ENCODE data around the gene PIK3IP1. TPM values are rescaled to one million over a fixed set of nuclear protein-coding genes. Genes with fewer than 3 reads are reported as not detected.

Gene PIK3IP1
- total and polyA plus RNA-seq, 8 donors: 3.5 to 53.0 (median 8.1) TPM

GRCh38 chr22:31284281-31285155, 7.8 kb downstream of the PIK3IP1 start:
- peak overlapping the region; percentile 70 to 97 (median 95) for H3K27ac ChIP-seq
- no peak for TF ChIP-seq POLR2A (IDR thresholded peaks at IDR 0.05)
- TF ChIP-seq EP300 (IDR thresholded peaks at IDR 0.05): no peak
- TF ChIP-seq CTCF (IDR thresholded peaks at IDR 0.05): no peak
- TF ChIP-seq POLR2AphosphoS5 (IDR thresholded peaks at IDR 0.05): no peak
- no peaks in the 10 kb centered on the region for H3K27me3 ChIP-seq
- intact Hi-C loops (cut with DNase I; ENCODE audit: low total_unique reads): no loop called here
- peaks cover 66 to 97% (median 94%) of the 10 kb centered on the region in 4 donors for H3K36me3 ChIP-seq
- no peaks in the 10 kb centered on the region for H3K9me3 ChIP-seq
- DNase-seq: peak in 1 of 2 donors; percentile 61
- 17 to 48% (median 25%) methylated on average over 2 to 3 of the region's 3 CpGs for WGBS, 5 donors
- H3K4me3 ChIP-seq: no peak overlapping the region
- H3K4me1 ChIP-seq: peaks cover 33 to 94% (median 59%) of the 10 kb centered on the region in 4 donors

- no peak for DNase-seq
- Histone ChIP-seq H3K9me3 (no peaks in the 10 kb centered on the region), H3K36me3 (peaks cover 60 to 97% (median 94%) of the 10 kb centered on the region in 4 donors), H3K27ac (peak overlapping the region in 3 of 5 donors; percentile 34 to 95 (median 50)), H3K27me3 (no peaks in the 10 kb centered on the region), H3K4me1 (peaks cover 36 to 94% (median 58%) of the 10 kb centered on the region in 4 donors), H3K4me3 (no peak overlapping the region)
- TF ChIP-seq POLR2A (IDR thresholded peaks at IDR 0.05) (no peak), EP300 (IDR thresholded peaks at IDR 0.05) (no peak), CTCF (IDR thresholded peaks at IDR 0.05) (no peak)
- intact Hi-C loops (cut with DNase I; ENCODE audit: low total_unique reads): no loop called here
- WGBS, 5 donors: 73 to 83% (median 79%) methylated on average over 7 to 8 of the region's 8 CpGs
Measured at GRCh38 chr22:31282748-31283468, 9.4 kb downstream of the PIK3IP1 start.

GRCh38 chr22:31281733-31282132, 10.6 kb downstream of the PIK3IP1 start:
- TF ChIP-seq POLR2AphosphoS5 (IDR thresholded peaks at IDR 0.05) (no peak), CTCF (IDR thresholded peaks at IDR 0.05) (no peak), EP300 (IDR thresholded peaks at IDR 0.05) (no peak)
- no peak for DNase-seq
- WGBS, 5 donors: 54 to 86% (median 59%) methylated on average over 4 of the region's 4 CpGs

GRCh38 chr22:31279821-31280505, 12.3 kb downstream of the PIK3IP1 start:
- intact Hi-C loops (cut with DNase I; ENCODE audit: low total_unique reads): no loop called here
- no peak for DNase-seq
- Histone ChIP-seq H3K9me3 (no peaks in the 10 kb centered on the region), H3K27ac (peak overlapping the region in 3 of 5 donors; percentile 34 to 80 (median 49)), H3K36me3 (peaks cover 67 to 97% (median 94%) of the 10 kb centered on the region in 4 donors), H3K4me3 (no peak overlapping the region), H3K4me1 (peaks cover 18 to 76% (median 46%) of the 10 kb centered on the region in 4 donors), H3K27me3 (no peaks in the 10 kb centered on the region)
- TF ChIP-seq CTCF (IDR thresholded peaks at IDR 0.05) (no peak), POLR2AphosphoS5 (IDR thresholded peaks at IDR 0.05) (peak in 1 of 3 donors; percentile 35)

More at GRCh38 chr22:31281733-31282132, 10.6 kb downstream of the PIK3IP1 start:
- Histone ChIP-seq H3K4me3 (no peak overlapping the region), H3K36me3 (peaks cover 68 to 100% (median 96%) of the 10 kb centered on the region in 4 donors), H3K4me1 (peaks cover 36 to 92% (median 57%) of the 10 kb centered on the region in 4 donors), H3K27ac (peak overlapping the region in 3 of 5 donors; percentile 28 to 50 (median 34)), H3K9me3 (no peaks in the 10 kb centered on the region), H3K27me3 (no peaks in the 10 kb centered on the region)
- intact Hi-C loops (cut with DNase I; ENCODE audit: low total_unique reads): no loop called here
